Measurements from ENCODE around the gene XYLT1.

The XYLT1 gene

DNA sequence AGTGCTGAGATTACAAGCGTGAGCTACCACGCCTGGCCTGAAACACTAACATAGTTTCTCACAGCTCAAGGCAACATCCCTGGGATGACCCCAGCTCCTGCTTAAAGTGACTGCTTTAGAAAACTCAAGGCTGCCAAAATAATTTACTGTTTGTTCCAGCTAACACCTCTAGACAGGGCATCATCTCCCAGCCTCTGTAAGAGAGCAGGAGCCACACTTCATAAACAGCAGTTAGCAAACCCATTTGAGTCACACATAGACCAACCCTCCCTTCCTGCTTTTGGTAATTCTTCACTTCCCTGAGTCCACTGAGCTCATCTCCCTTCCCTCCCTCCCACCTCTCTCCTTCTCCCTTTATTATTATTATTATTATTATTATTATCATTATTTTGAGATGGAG, 201.3 kb downstream of the XYLT1 start:
- Histone ChIP-seq H3K4me3 (no peak overlapping the region), H3K27ac (no peak overlapping the region)
- TF ChIP-seq, protein P1, sequence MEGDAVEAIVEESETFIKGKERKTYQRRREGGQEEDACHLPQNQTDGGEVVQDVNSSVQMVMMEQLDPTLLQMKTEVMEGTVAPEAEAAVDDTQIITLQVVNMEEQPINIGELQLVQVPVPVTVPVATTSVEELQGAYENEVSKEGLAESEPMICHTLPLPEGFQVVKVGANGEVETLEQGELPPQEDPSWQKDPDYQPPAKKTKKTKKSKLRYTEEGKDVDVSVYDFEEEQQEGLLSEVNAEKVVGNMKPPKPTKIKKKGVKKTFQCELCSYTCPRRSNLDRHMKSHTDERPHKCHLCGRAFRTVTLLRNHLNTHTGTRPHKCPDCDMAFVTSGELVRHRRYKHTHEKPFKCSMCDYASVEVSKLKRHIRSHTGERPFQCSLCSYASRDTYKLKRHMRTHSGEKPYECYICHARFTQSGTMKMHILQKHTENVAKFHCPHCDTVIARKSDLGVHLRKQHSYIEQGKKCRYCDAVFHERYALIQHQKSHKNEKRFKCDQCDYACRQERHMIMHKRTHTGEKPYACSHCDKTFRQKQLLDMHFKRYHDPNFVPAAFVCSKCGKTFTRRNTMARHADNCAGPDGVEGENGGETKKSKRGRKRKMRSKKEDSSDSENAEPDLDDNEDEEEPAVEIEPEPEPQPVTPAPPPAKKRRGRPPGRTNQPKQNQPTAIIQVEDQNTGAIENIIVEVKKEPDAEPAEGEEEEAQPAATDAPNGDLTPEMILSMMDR (IDR thresholded peaks at IDR 0.05) = no peak
- DNase-seq (ENCODE audit: low spot score) = no peak

DNA sequence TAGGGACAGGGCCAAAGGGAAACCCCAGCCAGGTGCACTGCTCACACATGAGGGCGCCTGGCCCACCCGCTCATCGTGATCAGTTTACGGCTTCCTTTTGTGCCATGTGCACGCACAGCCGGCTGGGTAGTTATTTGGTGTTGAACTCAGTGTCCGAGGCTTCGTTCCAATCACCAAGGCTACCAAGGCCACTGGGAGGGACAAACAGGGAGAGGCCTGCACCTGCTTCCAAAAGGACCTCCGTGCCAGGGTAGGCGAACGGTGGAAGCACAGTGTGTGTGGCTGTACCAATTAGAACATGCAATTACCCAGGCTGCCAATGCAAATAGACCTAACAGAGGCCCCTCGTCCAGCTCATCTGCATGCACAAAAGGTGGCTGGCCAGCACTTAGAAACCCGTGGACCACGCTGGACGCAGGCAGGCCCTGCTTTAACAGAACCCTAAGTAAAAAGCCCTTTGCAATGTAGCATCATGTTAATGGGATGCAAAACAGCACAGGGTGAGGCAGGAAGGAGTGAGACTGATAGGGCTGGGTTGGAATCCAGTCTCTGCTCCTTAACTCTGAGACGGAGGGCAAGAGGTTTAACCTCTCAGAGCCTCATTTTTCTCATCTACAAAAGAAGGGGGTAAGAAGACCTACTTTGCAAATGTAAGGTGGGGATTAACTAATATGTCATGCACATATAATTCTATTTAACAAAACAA, 204.0 kb downstream of the XYLT1 start:
- DNase-seq (ENCODE audit: low spot score) = no peak
- Histone ChIP-seq H3K27ac (no peak overlapping the region), H3K4me3 (no peak overlapping the region)
- TF ChIP-seq, protein P1 (IDR thresholded peaks at IDR 0.05) = no peak

DNA sequence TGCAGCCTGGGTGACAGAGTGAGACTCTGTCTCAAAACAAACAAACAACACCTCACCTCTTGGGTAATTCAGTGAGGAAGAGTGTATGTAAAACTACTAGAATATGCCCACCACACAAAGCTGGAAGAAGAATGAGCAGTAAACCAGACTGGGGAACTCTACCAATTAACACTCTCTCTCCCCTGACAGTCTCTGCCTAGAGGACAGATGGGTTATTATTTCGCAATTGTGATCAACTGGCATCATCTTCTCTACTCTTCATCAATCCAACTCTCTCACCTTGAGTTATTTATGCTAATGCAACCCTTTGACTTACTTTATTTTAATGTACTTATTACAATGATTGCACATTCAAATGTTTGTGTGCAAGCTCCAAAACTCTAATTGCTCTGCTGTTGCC, 205.6 kb downstream of the XYLT1 start:
- TF ChIP-seq, protein P1 (IDR thresholded peaks at IDR 0.05) = no peak
- no peak overlapping the region for H3K27ac ChIP-seq
- H3K4me3 ChIP-seq = no peak overlapping the region
- DNase-seq (ENCODE audit: low spot score) = no peak

DNA sequence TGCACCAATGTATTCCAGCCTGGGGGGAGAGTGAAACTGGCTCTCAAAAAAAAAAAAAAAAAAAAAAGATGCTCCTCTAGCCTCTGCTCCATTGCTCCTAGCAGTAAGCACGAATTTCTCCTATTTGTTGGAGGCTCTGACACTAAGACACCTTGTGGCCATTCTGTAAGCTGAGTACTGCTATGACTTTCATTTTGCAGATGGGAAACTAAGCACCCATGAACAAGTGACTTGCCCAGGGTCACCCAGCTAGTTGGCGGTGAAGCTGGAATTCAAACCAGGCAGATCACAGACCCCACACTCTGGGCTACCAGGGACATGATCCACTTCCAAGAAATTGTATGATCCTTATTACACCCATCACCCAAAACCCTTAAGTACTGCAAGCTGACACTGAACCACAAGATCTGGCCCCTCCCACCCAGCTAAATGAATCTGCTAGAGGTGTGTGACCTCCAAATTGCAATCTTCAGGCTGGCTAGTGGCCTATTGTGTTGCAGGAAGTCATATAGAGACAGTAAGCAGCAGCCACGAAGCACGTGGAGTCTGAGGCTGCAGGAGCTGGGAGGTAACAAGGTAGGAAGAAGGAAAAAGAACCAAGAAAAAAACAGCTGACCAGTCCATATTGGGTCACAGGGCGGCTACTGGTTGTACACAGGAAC, 209.4 kb downstream of the XYLT1 start:
- no peak for DNase-seq (ENCODE audit: low spot score)
- TF ChIP-seq, protein P1 (IDR thresholded peaks at IDR 0.05) = no peak
- Histone ChIP-seq H3K27ac (no peak overlapping the region), H3K4me3 (no peak overlapping the region)

DNA sequence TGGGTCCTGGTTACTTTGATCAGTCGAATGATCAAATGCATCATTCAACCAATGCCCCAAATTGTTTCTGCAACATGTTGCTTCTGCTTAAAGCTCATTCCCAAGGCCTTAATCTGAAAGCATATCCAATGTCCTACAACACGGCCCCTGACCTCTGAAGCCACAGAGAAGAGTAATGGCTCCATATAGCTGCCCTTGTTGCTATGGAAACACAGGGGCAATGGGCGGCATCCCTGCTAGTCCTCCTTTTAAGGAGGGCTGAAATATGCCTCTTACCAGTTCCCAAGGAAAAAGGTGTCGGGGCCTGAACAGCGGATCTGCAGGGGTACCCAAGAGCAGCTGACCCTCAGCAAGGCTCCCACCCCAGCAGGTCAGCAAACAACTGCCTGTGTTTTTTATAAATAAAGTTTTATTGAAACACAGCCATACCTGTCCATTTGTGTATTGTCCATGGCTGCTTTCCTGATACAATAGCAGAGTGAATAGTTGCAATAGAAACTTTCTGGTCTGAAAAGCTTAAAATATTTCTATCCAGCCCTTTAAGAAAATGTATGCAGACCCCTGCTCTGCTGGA, 210.4 kb downstream of the XYLT1 start:
- Histone ChIP-seq H3K4me3 (no peak overlapping the region), H3K27ac (no peak overlapping the region)
- TF ChIP-seq, protein P1 (IDR thresholded peaks at IDR 0.05) = no peak
- no peak for DNase-seq (ENCODE audit: low spot score)

DNA sequence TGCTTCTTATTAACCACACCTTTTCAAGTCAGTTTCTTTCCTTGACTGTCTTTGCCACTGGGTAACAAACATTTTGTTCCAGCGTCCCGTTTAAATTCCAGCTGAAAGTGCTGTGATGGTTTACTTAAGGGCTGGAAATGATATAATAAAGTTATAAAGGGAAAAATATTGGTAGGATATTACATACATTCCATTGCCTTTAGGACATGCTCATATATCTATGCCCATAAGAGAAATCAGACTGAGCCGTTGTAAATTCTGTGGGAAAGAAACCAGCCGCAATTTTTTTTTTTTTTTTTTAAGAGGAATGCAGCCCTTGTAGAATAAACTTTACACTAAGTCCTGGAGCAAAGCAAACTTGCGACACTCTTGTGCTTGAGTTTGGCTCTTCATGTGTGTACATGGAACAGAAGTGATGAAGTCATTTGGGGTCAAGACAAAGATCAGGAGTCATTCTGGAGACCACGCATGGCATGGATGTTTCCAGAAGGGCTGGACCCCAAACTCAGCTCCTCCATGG, 210.9 kb downstream of the XYLT1 start:
- no peak for DNase-seq (ENCODE audit: low spot score)
- H3K4me3 ChIP-seq = no peak overlapping the region
- no peak overlapping the region for H3K27ac ChIP-seq

More for the DNA sequence above, 210.9 kb downstream of the XYLT1 start:
- TF ChIP-seq, protein P1 (IDR thresholded peaks at IDR 0.05) = no peak
